Gastrocnemius medialis (tissue), 4 donors: ENCODE data around the gene SULF2. TPM values are rescaled to one million over a fixed set of nuclear protein-coding genes. Genes with fewer than 3 reads are reported as not detected.

Experiments
- ATAC-seq, 2 donors: fragments of 150-250 bp; one replicate each; pipeline ENCODE4 v1.9.1; 2016
- DNase-seq, 2 donors: peaks; one replicate each; pipeline ENCODE4 v3.0.0-alpha.2; 2019
- H3K27ac ChIP-seq, 4 donors: fragments of 200-600 bp; sonication (generic); 1 replicate in 1 of 4; 2 replicates in 3 of 4; pipeline ENCODE4 v1.5.1; 2016 to 2018; ENCODE audit warnings: mild to moderate bottlenecking in 2 of 4, moderate library complexity in 1 of 4
- H3K27me3 ChIP-seq, 3 donors: fragments of 200-600 bp; sonication (generic) in 2 of 3; 1 replicate in 1 of 3; 2 replicates in 2 of 3; pipeline versions ENCODE4 v1.5.1 to v1.6.0; 2016 to 2019; ENCODE audit warnings: mild to moderate bottlenecking in 1 of 3, moderate library complexity in 1 of 3
- H3K36me3 ChIP-seq, 2 donors: fragments of 200-600 bp; sonication (generic) in 1 of 2; one replicate each; pipeline ENCODE4 v1.5.1; 2017 to 2018
- H3K4me1 ChIP-seq, 2 donors: fragments of 200-600 bp; sonication (generic) in 1 of 2; one replicate each; pipeline ENCODE4 v1.5.1; 2016 to 2017; ENCODE audit warnings: mild to moderate bottlenecking in 2 of 2
- H3K4me3 ChIP-seq, 4 donors: fragments of 200-600 bp; sonication (generic) in 3 of 4; 1 replicate in 1 of 4; 2 replicates in 3 of 4; pipeline ENCODE4 v1.5.1; 2016 to 2019; ENCODE audit warnings: mild to moderate bottlenecking in 2 of 4
- H3K9me3 ChIP-seq, 3 donors: fragments of 200-600 bp; sonication (generic) in 2 of 3; 1 replicate in 1 of 3; 2 replicates in 2 of 3; pipeline ENCODE4 v1.5.1; 2016 to 2019
- CTCF ChIP-seq, 5 experiments: fragments of 450-650 bp in 3 of 5; fragments of 200-600 bp in 2 of 5; sonication (generic) in 2 of 5; IDR thresholded peaks in 4 of 5; conservative IDR thresholded peaks in 1 of 5; 1 replicate in 4 of 5; 2 replicates in 1 of 5; pipeline ENCODE4 v1.5.1; 2016 to 2019; ENCODE audit warnings: antibody characterized with exemption in 5 of 5, mild to moderate bottlenecking in 3 of 5, moderate library complexity in 3 of 5
- POLR2A ChIP-seq, 2 donors: fragments of 450-650 bp; IDR thresholded peaks; one replicate each; pipeline ENCODE4 v1.6.1; 2017; ENCODE audit warnings: antibody characterized with exemption in 2 of 2, mild to moderate bottlenecking in 2 of 2, moderate library complexity in 2 of 2
- in situ Hi-C, 4 donors: fragments of 200-750 bp; cut with MboI; loops; one replicate each; pipeline versions ENCODE4 v1.15.0 to v1.8.0; 2017; ENCODE audit warnings: low sequenced_read_pairs in 4 of 4
- intact Hi-C: fragments of 100-400 bp; cut with DNase I; formaldehyde crosslinking; loops from one replicate; pipeline ENCODE4 v1.15.1; 2023; ENCODE audit warnings: low total_unique reads
- total RNA-seq, 4 donors: library from RNA; depleted of rRNA; stranded (reverse); fragments of >200 nt; gene quantifications; one replicate each; pipeline versions ENCODE4 v1.1.0 to v1.2.3, GENCODE V29; 2016

Gene SULF2
- total RNA-seq, 4 donors from 2014 or later = 9.8 to 18.8 (median 16.8) TPM

DNA sequence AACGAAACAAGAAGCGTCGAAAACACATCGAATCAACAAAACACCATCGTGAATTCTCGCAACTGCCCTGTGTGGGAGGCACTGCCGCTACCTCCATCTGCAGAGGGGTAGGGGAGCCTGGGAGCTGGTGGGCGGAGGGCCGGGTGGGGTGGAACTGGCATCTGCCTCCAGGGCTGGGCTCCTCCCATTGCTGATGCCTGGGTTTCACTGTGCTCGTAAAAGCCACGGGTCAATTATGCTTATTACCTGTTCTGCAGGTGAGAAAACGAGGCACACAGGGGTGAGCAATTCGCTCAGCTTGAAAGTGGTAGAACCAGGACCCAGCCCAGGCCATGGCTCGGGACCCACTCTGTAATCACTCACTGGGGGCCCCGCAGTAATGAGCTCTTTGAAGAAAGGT, 16.5 kb upstream of the SULF2 start:
- ATAC-seq (no peak), DNase-seq (no peak)
- Histone ChIP-seq H3K36me3 (no peaks in the 10 kb centered on the region), H3K9me3 (no peaks in the 10 kb centered on the region), H3K27ac (no peak overlapping the region), H3K4me3 (no peak overlapping the region), H3K27me3 (peaks cover 0 to 2% (median 2%) of the 10 kb centered on the region in 3 donors), H3K4me1 (no peaks in the 10 kb centered on the region)
- intact Hi-C loops (no loop called here), in situ Hi-C loops (no loop called here)
- TF ChIP-seq CTCF (IDR thresholded peaks at IDR 0.05 in 4 of 5, conservative IDR thresholded peaks at IDR 0.05 in 1 of 5) (no peak), POLR2A (IDR thresholded peaks at IDR 0.05) (no peak)

DNA sequence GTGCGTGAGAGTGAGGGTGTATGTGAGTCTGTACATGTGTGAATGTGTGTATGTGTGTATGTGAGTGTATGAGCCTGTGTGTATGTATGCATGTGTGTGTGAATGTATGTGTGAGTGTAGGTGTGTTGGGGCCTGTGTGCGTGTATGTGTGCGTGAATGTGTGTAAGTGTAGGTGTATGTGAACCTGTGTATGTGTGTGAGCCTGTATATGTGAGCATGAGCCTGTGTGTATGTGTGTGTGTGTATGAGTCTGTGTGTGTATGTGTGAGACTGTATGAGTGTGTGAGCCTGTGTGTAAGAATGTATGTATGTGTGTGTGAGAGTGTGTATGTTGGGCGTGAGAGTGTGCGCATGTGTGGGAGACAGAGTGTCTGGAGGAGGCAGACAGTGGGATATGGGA, 15.8 kb upstream of the SULF2 start:
- TF ChIP-seq CTCF (IDR thresholded peaks at IDR 0.05 in 4 of 5, conservative IDR thresholded peaks at IDR 0.05 in 1 of 5) = no peak
- TF ChIP-seq POLR2A (IDR thresholded peaks at IDR 0.05) = no peak
- Histone ChIP-seq H3K36me3 (no peaks in the 10 kb centered on the region), H3K4me3 (no peak overlapping the region), H3K27ac (no peak overlapping the region), H3K4me1 (no peaks in the 10 kb centered on the region), H3K9me3 (no peaks in the 10 kb centered on the region), H3K27me3 (peaks cover 0 to 2% (median 2%) of the 10 kb centered on the region in 3 donors)
- ATAC-seq (no peak), DNase-seq (no peak)
- intact Hi-C loops = no loop called here
- in situ Hi-C loops = no loop called here

- H3K36me3 ChIP-seq = no peaks in the 10 kb centered on the region
- H3K4me3 ChIP-seq = no peak overlapping the region
- no peak for TF ChIP-seq CTCF (IDR thresholded peaks at IDR 0.05 in 4 of 5, conservative IDR thresholded peaks at IDR 0.05 in 1 of 5)
- no peak for TF ChIP-seq POLR2A (IDR thresholded peaks at IDR 0.05)
- no peaks in the 10 kb centered on the region for H3K4me1 ChIP-seq
- DNase-seq (no peak), ATAC-seq (no peak)
- in situ Hi-C loops = no loop called here
- H3K27me3 ChIP-seq = peaks cover 0 to 2% (median 0%) of the 10 kb centered on the region in 3 donors
- no peaks in the 10 kb centered on the region for H3K9me3 ChIP-seq
- intact Hi-C loops = no loop called here
- no peak overlapping the region for H3K27ac ChIP-seq
Observed at GRCh38 chr20:47800623-47801022, 15.3 kb upstream of the SULF2 start.

DNA sequence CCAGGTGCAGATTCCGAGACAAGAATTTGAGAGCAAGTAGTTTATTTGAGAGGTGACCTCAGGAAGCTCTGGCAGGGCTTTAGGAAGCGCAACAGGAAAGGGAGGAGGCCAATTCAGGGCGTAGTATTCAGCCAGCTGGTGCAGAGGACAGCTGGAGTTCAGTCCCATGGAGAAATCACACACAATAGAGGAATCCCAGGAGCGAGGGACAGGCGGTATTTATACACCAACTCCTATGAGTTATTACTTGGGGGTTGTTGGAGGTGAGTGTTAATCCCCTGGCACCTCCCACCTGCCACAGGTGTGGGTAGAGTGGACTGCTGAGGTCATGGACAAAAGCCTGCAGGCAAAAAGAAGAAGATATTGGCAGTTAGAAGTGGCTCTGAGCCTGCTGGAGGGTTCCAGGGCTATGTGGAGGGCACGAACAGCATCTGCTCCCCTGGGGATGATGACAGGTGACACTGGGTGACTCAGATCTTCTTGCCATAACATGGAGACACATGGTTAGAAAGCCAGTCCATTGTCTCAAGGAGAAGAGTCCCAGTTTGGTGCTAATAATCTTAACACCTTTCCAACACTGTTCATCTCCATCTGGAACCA, 13.9 kb upstream of the SULF2 start:
- DNase-seq (peak in 1 of 2 donors; percentile 17), ATAC-seq (peak; percentile 33 to 64)
- no peak overlapping the region for H3K4me3 ChIP-seq
- no peaks in the 10 kb centered on the region for H3K4me1 ChIP-seq
- no peaks in the 10 kb centered on the region for H3K9me3 ChIP-seq
- no peak overlapping the region for H3K27ac ChIP-seq
- intact Hi-C loops (no loop called here), in situ Hi-C loops (loop anchor here in 1 of 4 donors (25.0 kb wide), 1 partner anchor 813 kb away; no protein-coding TSS in a partner anchor)
- H3K27me3 ChIP-seq = no peaks in the 10 kb centered on the region
- no peaks in the 10 kb centered on the region for H3K36me3 ChIP-seq
- no peak for TF ChIP-seq POLR2A (IDR thresholded peaks at IDR 0.05)
- no peak for TF ChIP-seq CTCF (IDR thresholded peaks at IDR 0.05 in 4 of 5, conservative IDR thresholded peaks at IDR 0.05 in 1 of 5)

DNA sequence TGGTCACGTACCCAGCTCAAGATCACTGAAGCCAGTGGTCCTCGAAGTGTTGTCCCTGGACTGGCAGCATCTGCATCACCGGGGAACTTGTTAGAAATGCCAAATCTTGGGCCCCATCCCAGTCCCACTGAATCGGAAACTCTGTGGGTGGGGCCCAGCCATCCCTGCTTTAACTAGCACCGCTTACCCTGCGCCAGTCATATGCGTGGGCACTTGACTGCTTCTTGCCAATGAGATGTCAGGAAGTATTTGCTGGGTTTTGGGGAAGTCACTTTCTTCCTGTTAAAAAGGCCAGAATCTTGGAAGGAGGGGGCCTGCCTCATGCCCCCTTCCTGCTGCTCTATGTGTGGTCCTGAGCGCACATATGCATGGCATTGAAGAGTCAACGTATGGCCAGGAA, 11.7 kb upstream of the SULF2 start:
- TF ChIP-seq POLR2A (IDR thresholded peaks at IDR 0.05) = no peak
- no peak for TF ChIP-seq CTCF (IDR thresholded peaks at IDR 0.05 in 4 of 5, conservative IDR thresholded peaks at IDR 0.05 in 1 of 5)
- in situ Hi-C loops = loop anchor here in 1 of 4 donors (25.0 kb wide), 1 partner anchor 815 kb away; no protein-coding TSS in a partner anchor
- no peak overlapping the region for H3K4me3 ChIP-seq
- H3K27ac ChIP-seq = no peak overlapping the region
- no peaks in the 10 kb centered on the region for H3K9me3 ChIP-seq
- no peaks in the 10 kb centered on the region for H3K4me1 ChIP-seq
- H3K36me3 ChIP-seq = no peaks in the 10 kb centered on the region
- H3K27me3 ChIP-seq = no peaks in the 10 kb centered on the region
- DNase-seq (no peak), ATAC-seq (no peak)
- intact Hi-C loops = no loop called here
